Left lung (tissue), 10 donors: Measurements from ENCODE around the gene FMNL2. TPM values are rescaled to one million over a fixed set of nuclear protein-coding genes. Genes with fewer than 3 reads are reported as not detected.

Experiments used
- ATAC-seq: fragments of 200-7000 bp; cut with Tn5 transposase; one replicate; pipeline ENCODE4 v1.9.1; 2020; ENCODE audit warnings: moderate library complexity
- DNase-seq, 4 donors: peaks; one replicate each; pipeline ENCODE4 v3.0.0-alpha.2; 2013 to 2020
- H3K27ac ChIP-seq, 2 donors: fragments of 200-600 bp; sonication (generic) in 1 of 2; one replicate each; pipeline versions ENCODE4 v1.5.0 to v1.8.0; 2020 to 2021
- H3K27me3 ChIP-seq, 2 donors: fragments of 200-600 bp; sonication (generic) in 1 of 2; one replicate each; pipeline versions ENCODE4 v1.5.0 to v1.8.0; 2020 to 2021
- H3K36me3 ChIP-seq, 2 donors: fragments of 200-600 bp; sonication (generic) in 1 of 2; one replicate each; pipeline versions ENCODE4 v1.5.0 to v1.8.0; 2020 to 2021
- H3K4me1 ChIP-seq, 2 donors: fragments of 200-600 bp; one replicate each; pipeline ENCODE4 v1.8.0; 2021
- H3K4me3 ChIP-seq, 2 donors: fragments of 200-600 bp; sonication (generic) in 1 of 2; one replicate each; pipeline versions ENCODE4 v1.5.0 to v1.8.0; 2020 to 2021; ENCODE audit warnings: mild to moderate bottlenecking in 1 of 2
- H3K9me3 ChIP-seq, 2 donors: fragments of 200-600 bp; sonication (generic) in 1 of 2; one replicate each; pipeline versions ENCODE4 v1.5.0 to v1.8.0; 2020 to 2021
- intact Hi-C, 2 donors: fragments of 100-400 bp; cut with DNase I; formaldehyde crosslinking; loops; one replicate each; pipeline versions ENCODE4 v1.11.2 to v1.14.2; 2022
- polyA plus RNA-seq, 6 donors: library from polyadenylated mRNA; unstranded; fragments of 120-200 nt; gene quantifications; one replicate each; pipeline ENCODE4 v1.2.1, GENCODE V29; 2013; ENCODE audit not compliant: insufficient read length in 6 of 6
- total RNA-seq, 2 donors: library from RNA; stranded (reverse); fragmentation: NEBNext Ultra II Directional; extraction: Animal tissue kit (Norgen Biotek cat#: 25700); gene quantifications; one replicate each; pipeline ENCODE4 v1.2.1, GENCODE V29; 2021
- TF ChIP-seq, protein P1 (sequence below), 2 donors: fragments of 200-600 bp; sonication (generic) in 1 of 2; IDR thresholded peaks; one replicate each; pipeline versions ENCODE4 v1.5.0 to v1.8.0; 2021; ENCODE audit warnings: antibody characterized with exemption in 2 of 2
- donor health status: DM: no; HTN: yes; CAD: no.
- donor health status: DM: no; HTN: no; CAD: no.

Gene FMNL2
- total and polyA plus RNA-seq, 8 donors: 36.3 to 90.0 (median 77.7) TPM

- intact Hi-C loops: no loop called here
- DNase-seq (no peak), ATAC-seq (no peak)
- peaks cover 8 to 17% of the 10 kb centered on the region in 2 donors for H3K4me1 ChIP-seq
- peaks cover 0 to 58% of the 10 kb centered on the region in 2 donors for H3K36me3 ChIP-seq
- TF ChIP-seq, protein P1, sequence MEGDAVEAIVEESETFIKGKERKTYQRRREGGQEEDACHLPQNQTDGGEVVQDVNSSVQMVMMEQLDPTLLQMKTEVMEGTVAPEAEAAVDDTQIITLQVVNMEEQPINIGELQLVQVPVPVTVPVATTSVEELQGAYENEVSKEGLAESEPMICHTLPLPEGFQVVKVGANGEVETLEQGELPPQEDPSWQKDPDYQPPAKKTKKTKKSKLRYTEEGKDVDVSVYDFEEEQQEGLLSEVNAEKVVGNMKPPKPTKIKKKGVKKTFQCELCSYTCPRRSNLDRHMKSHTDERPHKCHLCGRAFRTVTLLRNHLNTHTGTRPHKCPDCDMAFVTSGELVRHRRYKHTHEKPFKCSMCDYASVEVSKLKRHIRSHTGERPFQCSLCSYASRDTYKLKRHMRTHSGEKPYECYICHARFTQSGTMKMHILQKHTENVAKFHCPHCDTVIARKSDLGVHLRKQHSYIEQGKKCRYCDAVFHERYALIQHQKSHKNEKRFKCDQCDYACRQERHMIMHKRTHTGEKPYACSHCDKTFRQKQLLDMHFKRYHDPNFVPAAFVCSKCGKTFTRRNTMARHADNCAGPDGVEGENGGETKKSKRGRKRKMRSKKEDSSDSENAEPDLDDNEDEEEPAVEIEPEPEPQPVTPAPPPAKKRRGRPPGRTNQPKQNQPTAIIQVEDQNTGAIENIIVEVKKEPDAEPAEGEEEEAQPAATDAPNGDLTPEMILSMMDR (IDR thresholded peaks at IDR 0.05): no peak
- no peaks in the 10 kb centered on the region for H3K27me3 ChIP-seq
- H3K27ac ChIP-seq: no peak overlapping the region
- H3K9me3 ChIP-seq: no peaks in the 10 kb centered on the region
- no peak overlapping the region for H3K4me3 ChIP-seq
Measured at GRCh38 chr2:152650768-152651371, 315.9 kb downstream of the FMNL2 start.

DNA sequence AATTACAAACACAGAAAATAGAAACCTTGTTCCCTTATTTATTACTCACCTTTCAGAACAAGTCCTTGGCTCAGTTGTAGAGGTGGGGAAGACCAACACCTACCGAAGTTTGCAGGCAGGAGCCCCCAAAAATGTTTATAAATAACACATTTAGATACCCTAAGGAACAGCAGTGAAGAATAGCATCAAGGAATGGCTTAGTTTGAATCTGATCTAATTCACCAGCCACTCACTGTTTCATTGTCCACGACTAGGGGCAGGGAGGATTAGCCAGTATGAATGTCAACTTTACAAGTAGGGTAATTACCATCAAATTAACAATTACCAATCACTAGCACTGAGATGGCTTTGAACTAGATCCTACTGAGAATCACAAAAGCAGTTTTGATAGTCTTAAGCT is 316.9 kb downstream of the FMNL2 start:
- H3K4me1 ChIP-seq: peaks cover 8 to 14% of the 10 kb centered on the region in 2 donors
- DNase-seq (no peak), ATAC-seq (no peak)
- H3K27ac ChIP-seq: no peak overlapping the region
- H3K4me3 ChIP-seq: no peak overlapping the region
- peaks cover 0 to 65% of the 10 kb centered on the region in 2 donors for H3K36me3 ChIP-seq
- H3K9me3 ChIP-seq: no peaks in the 10 kb centered on the region
- TF ChIP-seq, protein P1 (IDR thresholded peaks at IDR 0.05): no peak
- intact Hi-C loops: no loop called here
- H3K27me3 ChIP-seq: no peaks in the 10 kb centered on the region

GRCh38 chr2:152655880-152656279 is 320.9 kb downstream of the FMNL2 start:
- ATAC-seq (no peak), DNase-seq (no peak)
- Histone ChIP-seq H3K9me3 (no peaks in the 10 kb centered on the region), H3K4me1 (no peaks in the 10 kb centered on the region), H3K27me3 (no peaks in the 10 kb centered on the region), H3K36me3 (peaks cover 0 to 81% of the 10 kb centered on the region in 2 donors), H3K27ac (no peak overlapping the region), H3K4me3 (no peak overlapping the region)
- intact Hi-C loops: no loop called here
- TF ChIP-seq, protein P1 (IDR thresholded peaks at IDR 0.05): no peak

- Histone ChIP-seq H3K27me3 (no peaks in the 10 kb centered on the region), H3K9me3 (no peaks in the 10 kb centered on the region), H3K4me1 (no peaks in the 10 kb centered on the region), H3K4me3 (no peak overlapping the region), H3K27ac (no peak overlapping the region), H3K36me3 (peaks cover 0 to 83% of the 10 kb centered on the region in 2 donors)
- ATAC-seq (no peak), DNase-seq (no peak)
- TF ChIP-seq, protein P1 (IDR thresholded peaks at IDR 0.05): no peak
- intact Hi-C loops: no loop called here
Measured at GRCh38 chr2:152657043-152657442, 322.1 kb downstream of the FMNL2 start.

GRCh38 chr2:152658221-152658620 is 323.2 kb downstream of the FMNL2 start:
- Histone ChIP-seq H3K9me3 (no peaks in the 10 kb centered on the region), H3K4me1 (no peaks in the 10 kb centered on the region), H3K27ac (no peak overlapping the region), H3K27me3 (no peaks in the 10 kb centered on the region), H3K4me3 (no peak overlapping the region), H3K36me3 (peaks cover 3 to 95% of the 10 kb centered on the region in 2 donors)
- intact Hi-C loops: no loop called here
- ATAC-seq (no peak), DNase-seq (no peak)
- TF ChIP-seq, protein P1 (IDR thresholded peaks at IDR 0.05): no peak
